ENCODE measurements around the gene PPP2R3A. TPM values are rescaled to one million over a fixed set of nuclear protein-coding genes. Genes with fewer than 3 reads are reported as not detected.

The PPP2R3A gene
- total and polyA plus RNA-seq, 8 donors, result 8.1 to 18.0 (median 14.1) TPM

GRCh38 chr3:136177876-136178275 lies 212.3 kb downstream of the PPP2R3A start:
- intact Hi-C loops (cut with DNase I), result no loop called here

GRCh38 chr3:136181741-136182140 lies 216.2 kb downstream of the PPP2R3A start:
- intact Hi-C loops (cut with DNase I), result no loop called here
- no peak for ATAC-seq
- TF ChIP-seq CTCF (IDR thresholded peaks at IDR 0.05), result no peak
- no peak for DNase-seq
- Histone ChIP-seq H3K9me3 (no peaks in the 10 kb centered on the region), H3K4me3 (no peak overlapping the region), H3K36me3 (no peaks in the 10 kb centered on the region), H3K27me3 (no peaks in the 10 kb centered on the region), H3K4me1 (peaks cover 19 to 85% of the 10 kb centered on the region in 2 donors), H3K27ac (no peak overlapping the region)

More at GRCh38 chr3:136177876-136178275, 212.3 kb downstream of the PPP2R3A start:
- no peak for TF ChIP-seq CTCF (IDR thresholded peaks at IDR 0.05)
- no peak overlapping the region for H3K4me3 ChIP-seq
- H3K4me1 ChIP-seq, result peaks cover 13 to 84% of the 10 kb centered on the region in 2 donors
- no peaks in the 10 kb centered on the region for H3K27me3 ChIP-seq
- DNase-seq, result no peak
- H3K27ac ChIP-seq, result no peak overlapping the region
- ATAC-seq, result no peak
- no peaks in the 10 kb centered on the region for H3K36me3 ChIP-seq
- no peaks in the 10 kb centered on the region for H3K9me3 ChIP-seq

- Histone ChIP-seq H3K4me1 (peaks cover 17 to 86% of the 10 kb centered on the region in 2 donors), H3K4me3 (no peak overlapping the region), H3K27me3 (no peaks in the 10 kb centered on the region), H3K9me3 (no peaks in the 10 kb centered on the region), H3K36me3 (no peaks in the 10 kb centered on the region), H3K27ac (peak overlapping the region in 1 of 2 donors; percentile 28)
- intact Hi-C loops (cut with DNase I), result no loop called here
- DNase-seq (no peak), ATAC-seq (no peak)
- no peak for TF ChIP-seq CTCF (IDR thresholded peaks at IDR 0.05)
These were observed 219.2 kb downstream of the PPP2R3A start for GRCh38 chr3:136184703-136185102.

- intact Hi-C loops (cut with DNase I), result no loop called here
- no peaks in the 10 kb centered on the region for H3K36me3 ChIP-seq
- H3K9me3 ChIP-seq, result no peaks in the 10 kb centered on the region
- peaks cover 17 to 91% of the 10 kb centered on the region in 2 donors for H3K4me1 ChIP-seq
- peak; percentile 77 for ATAC-seq
- H3K4me3 ChIP-seq, result no peak overlapping the region
- H3K27me3 ChIP-seq, result no peaks in the 10 kb centered on the region
- DNase-seq, result peak in 1 of 4 donors; percentile 51
- TF ChIP-seq CTCF (IDR thresholded peaks at IDR 0.05), result no peak
- peak overlapping the region in 1 of 2 donors; percentile 55 for H3K27ac ChIP-seq
These were observed 220.8 kb downstream of the PPP2R3A start for GRCh38 chr3:136186344-136186743.

- no peaks in the 10 kb centered on the region for H3K9me3 ChIP-seq
- H3K27me3 ChIP-seq, result no peaks in the 10 kb centered on the region
- H3K4me1 ChIP-seq, result peaks cover 21 to 93% of the 10 kb centered on the region in 2 donors
- H3K36me3 ChIP-seq, result no peaks in the 10 kb centered on the region
- no peak for ATAC-seq
- H3K27ac ChIP-seq, result peak overlapping the region in 1 of 2 donors; percentile 55
- no peak for TF ChIP-seq CTCF (IDR thresholded peaks at IDR 0.05)
- intact Hi-C loops (cut with DNase I), result no loop called here
- DNase-seq, result no peak
- H3K4me3 ChIP-seq, result no peak overlapping the region
These were observed 221.3 kb downstream of the PPP2R3A start for GRCh38 chr3:136186846-136187245.

Data from left lung (tissue), 10 donors.